ENCODE results near the gene RGPD3.
A peak's percentile ranks its signal among the peaks of the same experiment; 100 is the strongest.
"Not testable (repeated sequence)": the region's sequence is repeated elsewhere in the genome, so short reads cannot be mapped to it uniquely, and the experiment has no call there.

RGPD3 gene

DNA sequence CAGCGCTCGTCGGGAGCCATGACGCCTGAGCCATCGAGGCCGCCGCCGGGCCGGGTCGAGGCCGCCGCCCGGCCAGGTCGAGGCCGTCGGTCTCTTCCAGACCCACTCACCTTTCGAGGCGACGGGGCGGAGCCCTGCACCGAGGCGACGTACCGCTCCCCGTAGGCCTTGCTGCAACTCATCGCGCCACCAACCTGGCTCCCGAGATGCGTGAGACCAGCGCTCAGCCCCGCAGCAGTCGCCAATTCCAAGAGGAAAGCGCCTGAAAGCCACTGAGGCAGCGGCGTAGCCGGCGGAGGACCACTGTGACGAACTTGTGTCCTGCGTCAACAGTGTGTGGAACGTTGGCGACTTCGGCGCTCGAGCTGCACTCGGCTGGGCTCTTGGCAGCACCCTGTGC is at the start of gene RGPD3:
TSS of gene RGPD3 (minus strand) at position 307 of the 400 bp plus-strand sequence. CDS start at position 182, 125 bp downstream.
- not testable (repeated sequence) for DNase-seq (ENCODE audit: low read depth)

- no peak for DNase-seq (ENCODE audit: low read depth)
These were observed 49.1 kb upstream of the RGPD3 start for GRCh38 chr2:106517329-106517728.

GRCh38 chr2:106516864-106517263 is 48.7 kb upstream of the RGPD3 start:
- no peak for DNase-seq (ENCODE audit: low read depth)

- no peak for DNase-seq (ENCODE audit: low read depth)
These were observed 48.2 kb upstream of the RGPD3 start for GRCh38 chr2:106516436-106516835.

- peak; percentile 3 for DNase-seq (ENCODE audit: low read depth)
These were observed 46.6 kb upstream of the RGPD3 start for GRCh38 chr2:106514827-106515226.

DNA sequence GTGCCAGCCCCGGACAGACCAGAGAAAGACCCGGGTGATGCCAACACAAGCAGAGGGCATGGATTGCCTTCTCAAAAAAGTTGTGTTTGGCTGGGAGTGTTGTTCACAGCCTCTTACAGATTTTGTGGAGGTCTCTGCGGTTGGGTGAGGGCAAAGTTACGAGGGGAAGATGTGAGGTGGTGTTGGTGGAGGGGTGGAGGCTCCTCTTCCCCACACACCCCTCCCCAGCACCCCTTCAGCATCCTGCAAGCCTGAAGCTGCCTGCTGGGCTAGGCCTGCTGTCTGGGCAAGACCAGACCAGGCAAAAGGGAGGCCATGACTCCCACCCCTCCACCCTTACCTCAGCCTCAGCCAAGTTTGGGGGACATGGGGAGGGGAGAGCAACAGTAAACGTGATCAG is 45.2 kb upstream of the RGPD3 start:
- not testable (repeated sequence) for DNase-seq (ENCODE audit: low read depth)

DNA sequence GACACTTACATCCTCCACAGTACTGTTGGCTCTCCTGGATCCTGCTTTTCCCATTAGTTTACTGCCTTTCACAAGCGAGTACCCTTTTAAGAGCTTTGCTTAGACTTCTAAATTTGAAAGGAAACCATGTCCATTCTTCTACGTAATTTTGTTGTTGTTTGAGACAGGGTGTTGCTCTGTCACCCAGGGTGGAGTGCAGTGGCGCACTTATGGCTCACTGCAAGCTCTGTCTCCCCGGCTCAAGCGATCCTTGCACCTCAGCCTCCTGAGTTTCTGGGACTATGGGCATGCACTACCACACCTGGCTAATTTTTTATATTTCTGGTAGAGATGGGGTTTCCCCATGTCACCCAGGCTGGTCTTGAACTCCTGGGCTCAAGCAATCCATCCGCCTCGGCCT is 43.7 kb upstream of the RGPD3 start:
- DNase-seq (ENCODE audit: low read depth): peak; percentile 6

GRCh38 chr2:106511476-106511901 is 43.3 kb upstream of the RGPD3 start:
- peak; percentile 74 for DNase-seq (ENCODE audit: low read depth)

DNA sequence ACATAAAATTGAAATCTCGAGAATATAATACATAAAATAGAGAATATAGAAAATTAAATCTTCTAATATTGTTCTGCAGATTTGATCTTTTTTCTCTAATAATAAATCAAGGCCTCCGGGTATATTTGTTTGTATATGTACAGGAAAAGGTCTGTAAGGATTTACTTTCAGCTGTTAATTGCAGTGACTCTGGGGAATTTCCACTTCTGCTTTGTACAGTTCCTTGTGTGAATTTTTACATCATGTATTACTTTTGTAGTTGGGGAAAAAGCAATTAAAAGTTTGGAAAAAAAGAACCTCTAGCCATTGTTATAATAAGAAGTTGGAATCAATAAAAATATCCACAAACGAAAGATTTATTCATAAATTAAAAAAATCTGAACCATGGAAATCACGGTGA is 42.6 kb upstream of the RGPD3 start:
- DNase-seq (ENCODE audit: low read depth): not testable (repeated sequence)

DNA sequence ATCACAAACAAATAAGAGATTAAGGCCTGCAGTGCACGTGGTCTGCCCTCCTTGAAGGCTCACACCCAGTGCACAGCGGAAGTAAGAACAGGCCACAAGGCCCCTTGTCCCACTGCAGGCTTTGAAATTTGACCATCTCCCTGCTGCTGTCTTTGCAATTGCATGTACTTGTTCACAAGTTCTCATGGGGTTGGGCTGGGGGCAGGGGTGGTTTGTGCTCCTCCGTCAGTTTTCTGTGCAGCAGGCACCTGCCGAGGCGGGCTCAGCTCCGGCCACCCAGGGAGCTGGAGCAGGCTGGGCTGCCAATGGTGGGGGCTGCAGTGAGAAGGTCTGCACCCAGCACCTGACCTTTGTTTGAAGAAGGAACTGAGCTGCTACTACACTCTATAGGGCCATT is 41.2 kb upstream of the RGPD3 start:
- not testable (repeated sequence) for DNase-seq (ENCODE audit: low read depth)

- DNase-seq (ENCODE audit: low read depth): not testable (repeated sequence)
These were observed 40.6 kb upstream of the RGPD3 start for GRCh38 chr2:106508660-106509373.

GRCh38 chr2:106506002-106506687 is 37.9 kb upstream of the RGPD3 start:
- not testable (repeated sequence) for DNase-seq (ENCODE audit: low read depth)

- not testable (repeated sequence) for DNase-seq (ENCODE audit: low read depth)
These were observed 36.6 kb upstream of the RGPD3 start for GRCh38 chr2:106504787-106505186.

DNA sequence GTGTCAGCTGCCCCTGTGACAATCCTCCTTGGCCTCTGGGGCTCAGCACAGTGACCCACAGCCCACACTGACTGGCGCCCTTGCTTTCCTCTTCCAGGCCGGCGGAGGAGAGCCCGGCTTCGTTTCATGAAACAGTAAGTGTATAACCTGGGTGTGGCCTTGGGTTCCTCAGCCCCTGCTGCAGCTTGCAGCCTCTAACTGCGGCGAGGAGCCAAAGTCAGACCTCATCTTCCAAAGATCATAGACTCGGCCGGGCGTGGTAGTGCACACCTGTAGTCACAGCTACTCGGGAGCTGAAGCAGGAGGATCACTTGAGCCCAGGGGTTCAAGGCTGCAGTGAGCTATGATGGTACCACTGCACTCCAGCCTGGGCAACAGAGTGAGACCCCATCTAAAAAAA is 36.0 kb upstream of the RGPD3 start:
- not testable (repeated sequence) for DNase-seq (ENCODE audit: low read depth)

DNA sequence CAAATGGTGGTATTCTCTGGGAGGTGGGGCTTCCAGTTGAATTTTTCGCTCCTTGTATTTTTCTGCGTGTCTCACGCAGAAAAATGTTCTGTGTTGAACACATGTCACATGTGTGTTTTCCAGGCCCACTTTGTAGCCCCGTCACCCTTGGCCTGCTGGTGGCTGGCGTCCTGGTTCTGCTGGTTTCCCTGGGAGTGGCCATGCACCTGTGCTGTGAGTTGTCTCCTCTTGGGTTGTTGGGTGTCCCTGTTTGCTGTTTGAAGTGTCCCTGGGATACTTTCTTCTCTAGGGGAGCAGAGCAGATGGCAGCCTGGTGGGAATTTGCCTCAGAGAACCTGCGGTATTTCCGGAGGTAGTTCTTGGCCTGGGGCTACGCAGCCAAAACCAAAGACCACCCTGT is 34.1 kb upstream of the RGPD3 start:
- DNase-seq (ENCODE audit: low read depth): not testable (repeated sequence)

DNA sequence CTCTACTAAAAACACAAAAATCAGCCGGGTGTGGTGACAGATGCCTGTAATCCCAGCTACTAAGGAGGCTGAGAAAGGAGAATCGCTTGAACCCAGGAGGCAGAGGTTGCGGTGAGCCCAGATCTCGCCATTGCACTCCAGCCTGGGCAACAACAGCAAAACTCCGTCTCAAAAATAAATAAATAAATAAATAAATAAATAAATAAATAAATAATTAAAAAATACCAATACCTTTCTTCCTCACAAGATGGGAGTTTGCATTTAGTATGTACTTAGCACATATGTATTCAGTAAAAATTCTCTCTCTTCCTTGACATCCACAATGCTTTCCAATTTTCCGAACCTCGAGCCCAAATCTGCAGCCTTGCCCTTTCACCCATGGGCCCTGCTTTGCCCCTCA is 32.1 kb upstream of the RGPD3 start:
- DNase-seq (ENCODE audit: low read depth): not testable (repeated sequence)

DNA sequence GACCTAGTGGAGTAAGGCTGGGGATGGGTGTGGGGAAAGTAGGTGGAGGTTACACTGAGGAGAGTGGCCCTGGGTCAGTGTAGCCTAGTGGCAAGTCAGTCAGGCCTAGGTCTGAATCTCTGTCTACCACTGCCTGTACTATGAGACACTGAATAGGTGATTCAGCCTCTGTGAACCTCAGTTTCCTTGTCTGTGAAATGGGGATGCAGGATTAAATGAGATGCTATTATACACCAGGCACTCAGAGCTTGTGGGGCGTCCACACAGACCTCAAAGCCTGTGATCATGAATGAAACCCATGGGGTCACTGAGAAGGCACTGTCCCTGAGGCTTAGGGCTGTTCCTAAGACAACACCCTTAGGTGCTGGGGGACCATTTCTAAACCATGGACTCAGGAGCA is 30.3 kb upstream of the RGPD3 start:
- DNase-seq (ENCODE audit: low read depth): not testable (repeated sequence)

- not testable (repeated sequence) for DNase-seq (ENCODE audit: low read depth)
These were observed 24.7 kb upstream of the RGPD3 start for GRCh38 chr2:106492913-106493312.

- DNase-seq (ENCODE audit: low read depth): not testable (repeated sequence)
These were observed 24.2 kb upstream of the RGPD3 start for GRCh38 chr2:106492399-106492798.

- DNase-seq (ENCODE audit: low read depth): not testable (repeated sequence)
These were observed 21.5 kb upstream of the RGPD3 start for GRCh38 chr2:106489701-106490100.

DNA sequence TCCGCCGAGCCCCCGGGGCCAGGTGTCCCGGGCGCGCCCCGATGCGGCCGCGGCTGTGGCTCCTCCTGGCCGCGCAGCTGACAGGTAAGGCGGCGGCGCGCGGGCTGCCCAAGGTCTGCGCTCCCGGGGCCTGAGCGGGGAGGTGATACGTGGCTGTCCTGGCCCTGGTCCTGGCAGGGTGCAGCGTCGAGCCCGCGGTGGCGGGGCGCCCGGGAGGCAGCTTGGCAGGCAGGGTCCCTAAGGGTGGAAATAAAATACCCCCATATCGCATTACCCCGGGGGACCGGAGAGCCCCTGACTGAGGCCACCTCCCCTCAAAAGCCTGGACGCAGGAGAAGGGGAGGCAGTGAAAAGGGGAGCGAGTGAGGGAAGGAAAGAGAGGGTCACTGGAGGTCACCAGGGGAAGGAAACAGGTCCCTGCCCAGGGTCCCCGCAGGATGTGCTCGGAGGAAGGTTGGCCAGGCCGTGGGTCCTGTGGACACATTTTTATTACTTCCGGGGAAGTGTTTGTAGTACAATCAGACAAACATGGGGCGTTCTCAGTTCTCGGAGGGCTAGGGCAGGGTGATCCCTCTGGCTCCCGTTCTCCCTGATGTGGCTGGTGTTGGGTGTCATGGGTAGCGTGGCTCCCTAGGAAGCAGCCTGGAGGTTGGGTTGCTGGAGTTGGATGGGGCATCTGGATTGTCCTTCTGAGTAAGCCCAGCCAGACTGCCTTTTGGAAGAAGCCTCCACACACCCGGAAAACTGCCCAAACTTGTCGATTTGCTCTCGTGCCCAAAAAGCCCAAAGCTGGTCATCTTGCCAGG is 19.4 kb upstream of the RGPD3 start:
- not testable (repeated sequence) for DNase-seq (ENCODE audit: low read depth)

- DNase-seq (ENCODE audit: low read depth): not testable (repeated sequence)
These were observed 18.6 kb upstream of the RGPD3 start, which contains the start of gene CD8B2 for GRCh38 chr2:106486551-106487385. CD8B2 (plus strand) TSS chr2:106487364; CDS start chr2:106487427, 63 bp downstream.
